ENCODE data around the gene CCL21.
A peak's percentile ranks its signal among the peaks of the same experiment; 100 is the strongest.
"Not testable (repeated sequence)": the region's sequence is repeated elsewhere in the genome, so short reads cannot be mapped to it uniquely, and the experiment has no call there.

CCL21 gene

DNA sequence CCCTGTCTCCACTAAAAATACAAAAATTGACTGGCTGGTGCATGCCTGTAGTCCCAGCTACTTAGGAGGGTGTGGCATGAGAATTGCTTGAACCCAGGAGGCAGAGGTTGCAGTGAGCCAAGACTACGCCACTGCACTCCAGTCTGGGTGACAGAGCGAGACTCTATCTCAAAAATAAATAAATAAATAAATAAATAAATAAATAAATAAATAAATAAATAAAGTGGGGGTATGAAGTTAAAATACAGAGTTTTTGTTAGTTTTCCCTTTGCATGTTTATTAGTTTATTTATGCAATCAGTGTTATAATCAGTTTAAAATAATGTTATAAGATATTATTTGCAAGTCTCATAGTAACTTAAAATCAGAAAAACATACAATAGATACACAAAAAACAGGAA is 40.4 kb upstream of the CCL21 start:
- CTCF ChIA-PET = interaction anchor here (0.7 to 1.1 kb wide), 2 partner anchors 10 to 149 kb away, joined by 3 to 5 read pairs; no protein-coding TSS in a partner anchor
- H3K4me3 ChIP-seq (ENCODE audit: low read depth, low read length); POLR2A ChIA-PET: not testable (repeated sequence)

More for the DNA sequence above, 40.4 kb upstream of the CCL21 start:
- not testable (repeated sequence) for H3K9me3 ChIP-seq (ENCODE audit: control insufficient read depth, insufficient read depth, low read depth, low read length); H3K4me1 ChIP-seq (ENCODE audit: control insufficient read depth, insufficient read depth, low read length); H3K36me3 ChIP-seq (ENCODE audit: control insufficient read depth in 2 of 2, insufficient read depth in 1 of 2, low read length in 2 of 2); H3K27ac ChIP-seq (ENCODE audit: extremely low read depth, low read depth, low read length)
- TF ChIP-seq ZBTB8A (tag by site-specific recombination; IDR thresholded peaks at IDR 0.05) (peak; percentile 72), ZNF394 (tag by site-specific recombination; IDR thresholded peaks at IDR 0.05; ENCODE audit: borderline replicate concordance) (peak; percentile 92), ZNF426 (tag by site-specific recombination; IDR thresholded peaks at IDR 0.05) (peak; percentile 89), ZNF629 (tag by site-specific recombination; IDR thresholded peaks at IDR 0.05) (peak; percentile 37; the same call in 1 of the 2 replicates), ZNF404 (tag by site-specific recombination; IDR thresholded peaks at IDR 0.05) (0 out of 2 replicates have a peak, but pooled peaks have one; percentile 31), ZNF623 (tag by site-specific recombination; IDR thresholded peaks at IDR 0.05) (peak; percentile 74), ZBTB21 (tag by site-specific recombination; IDR thresholded peaks at IDR 0.05) (peak; percentile 47; the same call in 1 of the 2 replicates), ZNF555 (tag by site-specific recombination; conservative IDR thresholded peaks at IDR 0.05) (peak; percentile 89), ZNF140 (tag by site-specific recombination; IDR thresholded peaks at IDR 0.05) (peak; percentile 58), ZNF202 (tag by site-specific recombination; IDR thresholded peaks at IDR 0.05; ENCODE audit: borderline replicate concordance) (peak; percentile 71; the same call in 1 of the 2 replicates), ZNF433 (tag by site-specific recombination; IDR thresholded peaks at IDR 0.05; ENCODE audit: low read depth) (peak; percentile 52; the same call in 1 of the 2 replicates), ZNF558 (tag by site-specific recombination; IDR thresholded peaks at IDR 0.05) (peak; percentile 66; the same call in 1 of the 2 replicates), ZNF654 (tag by site-specific recombination; IDR thresholded peaks at IDR 0.05; ENCODE audit: low read depth) (peak; percentile 34), ZNF266 (tag by site-specific recombination; IDR thresholded peaks at IDR 0.05; ENCODE audit: low read depth) (0 out of 2 replicates have a peak, but pooled peaks have one; percentile 77), ZXDB (tag by site-specific recombination; IDR thresholded peaks at IDR 0.05) (peak; percentile 61), ZFP3 (tag by site-specific recombination; IDR thresholded peaks at IDR 0.05; ENCODE audit: low read depth) (0 out of 2 replicates have a peak, but pooled peaks have one; percentile 13), ZNF121 (tag by site-specific recombination; IDR thresholded peaks at IDR 0.05) (0 out of 2 replicates have a peak, but pooled peaks have one; percentile 10), ZNF560 (tag by site-specific recombination; IDR thresholded peaks at IDR 0.05; ENCODE audit: borderline replicate concordance) (peak; percentile 68; the same call in 1 of the 2 replicates), ZNF510 (tag by site-specific recombination; IDR thresholded peaks at IDR 0.05; ENCODE audit: insufficient replicate concordance) (peak; percentile 56), ZFP37 (tag by site-specific recombination; IDR thresholded peaks at IDR 0.05) (0 out of 2 replicates have a peak, but pooled peaks have one; percentile 27)
- TF ChIP-seq, protein P1, sequence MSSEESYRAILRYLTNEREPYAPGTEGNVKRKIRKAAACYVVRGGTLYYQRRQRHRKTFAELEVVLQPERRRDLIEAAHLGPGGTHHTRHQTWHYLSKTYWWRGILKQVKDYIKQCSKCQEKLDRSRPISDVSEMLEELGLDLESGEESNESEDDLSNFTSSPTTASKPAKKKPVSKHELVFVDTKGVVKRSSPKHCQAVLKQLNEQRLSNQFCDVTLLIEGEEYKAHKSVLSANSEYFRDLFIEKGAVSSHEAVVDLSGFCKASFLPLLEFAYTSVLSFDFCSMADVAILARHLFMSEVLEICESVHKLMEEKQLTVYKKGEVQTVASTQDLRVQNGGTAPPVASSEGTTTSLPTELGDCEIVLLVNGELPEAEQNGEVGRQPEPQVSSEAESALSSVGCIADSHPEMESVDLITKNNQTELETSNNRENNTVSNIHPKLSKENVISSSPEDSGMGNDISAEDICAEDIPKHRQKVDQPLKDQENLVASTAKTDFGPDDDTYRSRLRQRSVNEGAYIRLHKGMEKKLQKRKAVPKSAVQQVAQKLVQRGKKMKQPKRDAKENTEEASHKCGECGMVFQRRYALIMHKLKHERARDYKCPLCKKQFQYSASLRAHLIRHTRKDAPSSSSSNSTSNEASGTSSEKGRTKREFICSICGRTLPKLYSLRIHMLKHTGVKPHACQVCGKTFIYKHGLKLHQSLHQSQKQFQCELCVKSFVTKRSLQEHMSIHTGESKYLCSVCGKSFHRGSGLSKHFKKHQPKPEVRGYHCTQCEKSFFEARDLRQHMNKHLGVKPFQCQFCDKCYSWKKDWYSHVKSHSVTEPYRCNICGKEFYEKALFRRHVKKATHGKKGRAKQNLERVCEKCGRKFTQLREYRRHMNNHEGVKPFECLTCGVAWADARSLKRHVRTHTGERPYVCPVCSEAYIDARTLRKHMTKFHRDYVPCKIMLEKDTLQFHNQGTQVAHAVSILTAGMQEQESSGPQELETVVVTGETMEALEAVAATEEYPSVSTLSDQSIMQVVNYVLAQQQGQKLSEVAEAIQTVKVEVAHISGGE (tag by site-specific recombination; conservative IDR thresholded peaks at IDR 0.05; ENCODE audit: low read depth) = peak; percentile 79
- TF ChIP-seq, protein P2, sequence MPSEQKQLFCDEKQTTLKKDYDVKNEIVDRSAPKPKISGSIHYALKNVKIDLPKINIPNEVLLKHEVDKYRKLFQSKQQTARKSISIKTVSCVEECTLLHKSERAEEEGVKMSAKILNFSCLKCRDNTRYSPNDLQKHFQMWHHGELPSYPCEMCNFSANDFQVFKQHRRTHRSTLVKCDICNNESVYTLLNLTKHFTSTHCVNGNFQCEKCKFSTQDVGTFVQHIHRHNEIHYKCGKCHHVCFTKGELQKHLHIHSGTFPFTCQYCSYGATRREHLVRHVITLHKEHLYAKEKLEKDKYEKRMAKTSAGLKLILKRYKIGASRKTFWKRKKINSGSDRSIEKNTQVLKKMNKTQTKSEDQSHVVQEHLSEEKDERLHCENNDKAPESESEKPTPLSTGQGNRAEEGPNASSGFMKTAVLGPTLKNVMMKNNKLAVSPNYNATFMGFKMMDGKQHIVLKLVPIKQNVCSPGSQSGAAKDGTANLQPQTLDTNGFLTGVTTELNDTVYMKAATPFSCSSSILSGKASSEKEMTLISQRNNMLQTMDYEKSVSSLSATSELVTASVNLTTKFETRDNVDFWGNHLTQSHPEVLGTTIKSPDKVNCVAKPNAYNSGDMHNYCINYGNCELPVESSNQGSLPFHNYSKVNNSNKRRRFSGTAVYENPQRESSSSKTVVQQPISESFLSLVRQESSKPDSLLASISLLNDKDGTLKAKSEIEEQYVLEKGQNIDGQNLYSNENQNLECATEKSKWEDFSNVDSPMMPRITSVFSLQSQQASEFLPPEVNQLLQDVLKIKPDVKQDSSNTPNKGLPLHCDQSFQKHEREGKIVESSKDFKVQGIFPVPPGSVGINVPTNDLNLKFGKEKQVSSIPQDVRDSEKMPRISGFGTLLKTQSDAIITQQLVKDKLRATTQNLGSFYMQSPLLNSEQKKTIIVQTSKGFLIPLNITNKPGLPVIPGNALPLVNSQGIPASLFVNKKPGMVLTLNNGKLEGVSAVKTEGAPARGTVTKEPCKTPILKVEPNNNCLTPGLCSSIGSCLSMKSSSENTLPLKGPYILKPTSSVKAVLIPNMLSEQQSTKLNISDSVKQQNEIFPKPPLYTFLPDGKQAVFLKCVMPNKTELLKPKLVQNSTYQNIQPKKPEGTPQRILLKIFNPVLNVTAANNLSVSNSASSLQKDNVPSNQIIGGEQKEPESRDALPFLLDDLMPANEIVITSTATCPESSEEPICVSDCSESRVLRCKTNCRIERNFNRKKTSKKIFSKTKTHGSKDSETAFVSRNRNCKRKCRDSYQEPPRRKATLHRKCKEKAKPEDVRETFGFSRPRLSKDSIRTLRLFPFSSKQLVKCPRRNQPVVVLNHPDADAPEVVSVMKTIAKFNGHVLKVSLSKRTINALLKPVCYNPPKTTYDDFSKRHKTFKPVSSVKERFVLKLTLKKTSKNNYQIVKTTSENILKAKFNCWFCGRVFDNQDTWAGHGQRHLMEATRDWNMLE (tag by site-specific recombination; conservative IDR thresholded peaks at IDR 0.05; ENCODE audit: low read depth) = peak; percentile 87
- TF ChIP-seq, protein P3, sequence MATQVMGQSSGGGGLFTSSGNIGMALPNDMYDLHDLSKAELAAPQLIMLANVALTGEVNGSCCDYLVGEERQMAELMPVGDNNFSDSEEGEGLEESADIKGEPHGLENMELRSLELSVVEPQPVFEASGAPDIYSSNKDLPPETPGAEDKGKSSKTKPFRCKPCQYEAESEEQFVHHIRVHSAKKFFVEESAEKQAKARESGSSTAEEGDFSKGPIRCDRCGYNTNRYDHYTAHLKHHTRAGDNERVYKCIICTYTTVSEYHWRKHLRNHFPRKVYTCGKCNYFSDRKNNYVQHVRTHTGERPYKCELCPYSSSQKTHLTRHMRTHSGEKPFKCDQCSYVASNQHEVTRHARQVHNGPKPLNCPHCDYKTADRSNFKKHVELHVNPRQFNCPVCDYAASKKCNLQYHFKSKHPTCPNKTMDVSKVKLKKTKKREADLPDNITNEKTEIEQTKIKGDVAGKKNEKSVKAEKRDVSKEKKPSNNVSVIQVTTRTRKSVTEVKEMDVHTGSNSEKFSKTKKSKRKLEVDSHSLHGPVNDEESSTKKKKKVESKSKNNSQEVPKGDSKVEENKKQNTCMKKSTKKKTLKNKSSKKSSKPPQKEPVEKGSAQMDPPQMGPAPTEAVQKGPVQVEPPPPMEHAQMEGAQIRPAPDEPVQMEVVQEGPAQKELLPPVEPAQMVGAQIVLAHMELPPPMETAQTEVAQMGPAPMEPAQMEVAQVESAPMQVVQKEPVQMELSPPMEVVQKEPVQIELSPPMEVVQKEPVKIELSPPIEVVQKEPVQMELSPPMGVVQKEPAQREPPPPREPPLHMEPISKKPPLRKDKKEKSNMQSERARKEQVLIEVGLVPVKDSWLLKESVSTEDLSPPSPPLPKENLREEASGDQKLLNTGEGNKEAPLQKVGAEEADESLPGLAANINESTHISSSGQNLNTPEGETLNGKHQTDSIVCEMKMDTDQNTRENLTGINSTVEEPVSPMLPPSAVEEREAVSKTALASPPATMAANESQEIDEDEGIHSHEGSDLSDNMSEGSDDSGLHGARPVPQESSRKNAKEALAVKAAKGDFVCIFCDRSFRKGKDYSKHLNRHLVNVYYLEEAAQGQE (tag by site-specific recombination; IDR thresholded peaks at IDR 0.05) = peak; percentile 71
